MCF 10A (cell line): ENCODE measurements around the gene LLCFC1. TPM values are rescaled to one million over a fixed set of nuclear protein-coding genes. Genes with fewer than 3 reads are reported as not detected.

Experiments
- BruUV-seq: library from RNA; stranded (reverse); fragments of 400-500 nt; replicated peaks from 2 replicates; lab custom pipeline; 2021; lab: Mats Ljungman, UMichigan
- CTCF ChIA-PET: fragments of 300-600 bp; sonication (Branson Sonifier 250); formaldehyde crosslinking; extraction: SDS; loops from one replicate; lab custom pipeline; 2021; ENCODE audit warnings: antibody characterized with exemption, inconsistent platforms; lab: Yijun Ruan, JAX
- POLR2A ChIA-PET: fragments of 300-600, 350-650 bp; sonication (Branson Sonifier 250); formaldehyde crosslinking; extraction: SDS; loops from one replicate; lab custom pipeline; 2020; ENCODE audit warnings: antibody characterized with exemption, inconsistent platforms; lab: Yijun Ruan, JAX
- DNase-seq: peaks from one replicate; pipeline ENCODE4 v3.0.0-alpha.2; 2018; ENCODE audit not compliant: unreplicated experiment
- H3K27ac Mint-ChIP-seq: one replicate; pipeline ENCODE4 v1.8.0; 2022; ENCODE audit warnings: mild to moderate bottlenecking, low read depth, mixed read lengths; ENCODE audit not compliant: unreplicated experiment
- H3K27me3 Mint-ChIP-seq: one replicate; pipeline ENCODE4 v1.8.0; 2022; ENCODE audit warnings: mixed read lengths; ENCODE audit not compliant: insufficient read depth, unreplicated experiment
- H3K36me3 Mint-ChIP-seq: one replicate; pipeline ENCODE4 v1.8.0; 2022; ENCODE audit warnings: mild to moderate bottlenecking, moderate library complexity, mixed read lengths; ENCODE audit not compliant: insufficient read depth, unreplicated experiment
- H3K4me1 Mint-ChIP-seq: one replicate; pipeline ENCODE4 v1.8.0; 2022; ENCODE audit warnings: mixed read lengths; ENCODE audit not compliant: insufficient read depth, unreplicated experiment
- H3K4me3 Mint-ChIP-seq: one replicate; pipeline ENCODE4 v1.8.0; 2022; ENCODE audit warnings: mild to moderate bottlenecking, moderate library complexity, mixed read lengths; ENCODE audit not compliant: unreplicated experiment
- H3K9me3 Mint-ChIP-seq: one replicate; pipeline ENCODE4 v1.8.0; 2022; ENCODE audit warnings: mixed read lengths; ENCODE audit not compliant: unreplicated experiment
- CTCF ChIP-seq: fragments of 200-600 bp; IDR thresholded peaks from one replicate; pipeline ENCODE4 v1.8.0; 2022; ENCODE audit warnings: antibody characterized with exemption, mild to moderate bottlenecking; ENCODE audit not compliant: unreplicated experiment
- intact Hi-C: fragments of 100-400 bp; cut with micrococcal nuclease; formaldehyde crosslinking; loops from 2 replicates; pipeline ENCODE4 v1.14.1; 2022
- total RNA-seq: library from RNA; stranded (reverse); gene quantifications from 2 replicates; pipeline ENCODE4 v1.2.3, GENCODE V29; 2022

LLCFC1 gene
- total RNA-seq, 1 experiment from 2014 or later = not detected

GRCh38 chr7:142961973-142962926 is 23.0 kb downstream of the LLCFC1 start, which contains the start of gene KEL:
Gene KEL (minus strand): TSS chr7:142962363. CDS start chr7:142962206, 157 bp downstream.
- H3K27ac Mint-ChIP-seq = no peak within 1 kb of the TSS
- no peak for DNase-seq
- ChIA-PET POLR2A (no interaction called here), CTCF (interaction anchor here (0.7 to 1.1 kb wide), 3 partner anchors 40 to 253 kb away, joined by 3 read pairs; no protein-coding TSS in a partner anchor)
- no peak within 1 kb of the TSS for H3K4me3 Mint-ChIP-seq
- intact Hi-C loops = no loop called here
- peaks cover 55% of the 10 kb centered on the region for H3K27me3 Mint-ChIP-seq
- BruUV-seq = no TSS peak
- no peaks in the 10 kb centered on the region for H3K9me3 Mint-ChIP-seq
- no peaks in the 10 kb centered on the region for H3K36me3 Mint-ChIP-seq
- H3K4me1 Mint-ChIP-seq = no peaks in the 10 kb centered on the region
- TF ChIP-seq CTCF = no peak

- CTCF ChIA-PET = interaction anchor here (0.8 to 1.1 kb wide), 2 partner anchors 40 to 253 kb away, joined by 3 read pairs; no protein-coding TSS in a partner anchor
- POLR2A ChIA-PET = interaction anchor here (0.6 kb wide), 1 partner anchor 1602 kb away, joined by 3 read pairs; no protein-coding TSS in a partner anchor
- H3K36me3 Mint-ChIP-seq = no peaks in the 10 kb centered on the region
- TF ChIP-seq CTCF = no peak
- intact Hi-C loops = no loop called here
- H3K4me3 Mint-ChIP-seq = no peak overlapping the region
- DNase-seq = no peak
- no peak overlapping the region for H3K27ac Mint-ChIP-seq
- no TSS peak for BruUV-seq
- peaks cover 55% of the 10 kb centered on the region for H3K27me3 Mint-ChIP-seq
- H3K4me1 Mint-ChIP-seq = no peaks in the 10 kb centered on the region
- H3K9me3 Mint-ChIP-seq = no peaks in the 10 kb centered on the region
Measured at GRCh38 chr7:142962991-142963390, 23.7 kb downstream of the LLCFC1 start.

- Mint-ChIP-seq H3K27me3 (peaks cover 52% of the 10 kb centered on the region), H3K36me3 (no peaks in the 10 kb centered on the region), H3K27ac (no peak overlapping the region), H3K4me1 (no peaks in the 10 kb centered on the region), H3K9me3 (no peaks in the 10 kb centered on the region), H3K4me3 (no peak overlapping the region)
- intact Hi-C loops = no loop called here
- ChIA-PET CTCF (interaction anchor here (0.5 to 3.7 kb wide), 5 partner anchors 12 to 82 kb away, joined by 3 to 17 read pairs (median 4); no protein-coding TSS in a partner anchor), POLR2A (no interaction called here)
- no peak for TF ChIP-seq CTCF
- DNase-seq = no peak
- BruUV-seq = no TSS peak
Measured at GRCh38 chr7:142963993-142964392, 24.7 kb downstream of the LLCFC1 start.
